Uterus (tissue), 4 donors: Measurements from ENCODE around the gene NPRL2. TPM values are rescaled to one million over a fixed set of nuclear protein-coding genes. Genes with fewer than 3 reads are reported as not detected.
A peak's percentile ranks its signal among the peaks of the same experiment; 100 is the strongest.

ENCODE experiments used
- DNase-seq, 2 donors: peaks; one replicate each; pipeline ENCODE4 v3.0.0-alpha.2; 2019 to 2020
- H3K27ac ChIP-seq, 2 donors: fragments of 200-600 bp; sonication (generic); 1 replicate in 1 of 2; 2 replicates in 1 of 2; pipeline ENCODE4 v1.5.1; 2016 to 2018
- H3K27me3 ChIP-seq, 2 donors: fragments of 200-600 bp; sonication (generic); one replicate each; pipeline ENCODE4 v1.5.1; 2018 to 2019; ENCODE audit warnings: control low read depth in 1 of 2
- H3K36me3 ChIP-seq, 2 donors: fragments of 200-600 bp; sonication (generic); one replicate each; pipeline ENCODE4 v1.5.1; 2019; ENCODE audit warnings: control low read depth in 1 of 2
- H3K4me1 ChIP-seq, 2 donors: fragments of 200-600 bp; sonication (generic); one replicate each; pipeline ENCODE4 v1.5.1; 2018 to 2019; ENCODE audit warnings: control low read depth in 1 of 2
- H3K4me3 ChIP-seq, 2 donors: fragments of 200-600 bp; sonication (generic); 1 replicate in 1 of 2; 2 replicates in 1 of 2; pipeline ENCODE4 v1.5.1; 2018 to 2019; ENCODE audit warnings: mild to moderate bottlenecking in 1 of 2
- H3K9me3 ChIP-seq, 2 donors: fragments of 200-600 bp; sonication (generic); one replicate each; pipeline ENCODE4 v1.5.1; 2019; ENCODE audit warnings: control low read depth in 1 of 2
- CTCF ChIP-seq, 4 experiments: fragments of 200-600 bp in 2 of 4; fragments of 450-650 bp in 2 of 4; sonication (generic) in 2 of 4; IDR thresholded peaks; one replicate each; pipeline ENCODE4 v1.5.1; 2016 to 2019; ENCODE audit warnings: antibody characterized with exemption in 4 of 4, mild to moderate bottlenecking in 2 of 4, moderate library complexity in 1 of 4
- POLR2A ChIP-seq, 2 donors: fragments of 450-650 bp; IDR thresholded peaks; one replicate each; pipeline ENCODE4 v1.6.1; 2016; ENCODE audit warnings: antibody characterized with exemption in 2 of 2, mild to moderate bottlenecking in 1 of 2, moderate library complexity in 1 of 2
- intact Hi-C: fragments of 100-400 bp; cut with DNase I; formaldehyde crosslinking; loops from one replicate; pipeline ENCODE4 v1.15.1; 2023; ENCODE audit warnings: low total_unique reads
- total RNA-seq, 4 donors: library from RNA; depleted of rRNA in 3 of 4; stranded (reverse); fragments of >200 nt in 3 of 4; gene quantifications; one replicate each; pipeline versions ENCODE4 v1.1.0 to v1.2.4, GENCODE V29; 2014 to 2023
- donor health status: DM: yes; HTN: yes; CAD: no.

The NPRL2 gene
- 10 to 100 TPM; 11.8 to 26.2 (median 16.0) TPM for total RNA-seq

- TF ChIP-seq POLR2A (IDR thresholded peaks at IDR 0.05) = peak; percentile 71 to 72
- TF ChIP-seq CTCF (IDR thresholded peaks at IDR 0.05) = peak in 1 of 4 experiments; percentile 18
- no peaks in the 10 kb centered on the region for H3K27me3 ChIP-seq
- H3K27ac ChIP-seq = peak within 1 kb of the TSS; percentile 91 to 92
- H3K4me3 ChIP-seq = peak within 1 kb of the TSS; percentile 68 to 88
- no peaks in the 10 kb centered on the region for H3K36me3 ChIP-seq
- intact Hi-C loops = no loop called here
- no peaks in the 10 kb centered on the region for H3K9me3 ChIP-seq
- DNase-seq = peak; percentile 92 to 96
- peaks cover 0 to 20% of the 10 kb centered on the region in 2 donors for H3K4me1 ChIP-seq
Measured at GRCh38 chr3:50350527-50351322, at the start of gene NPRL2, which contains the start of gene CYB561D2. Gene NPRL2 (minus strand): TSS chr3:50350775. CDS start chr3:50350652, 123 bp downstream. Gene CYB561D2 (plus strand): TSS chr3:50350862. CDS start chr3:50351434, 572 bp downstream.

GRCh38 chr3:50396502-50396901 lies 45.9 kb upstream of the NPRL2 start:
- Histone ChIP-seq H3K4me1 (no peaks in the 10 kb centered on the region), H3K27ac (no peak overlapping the region), H3K4me3 (no peak overlapping the region), H3K9me3 (no peaks in the 10 kb centered on the region), H3K27me3 (no peaks in the 10 kb centered on the region), H3K36me3 (no peaks in the 10 kb centered on the region)
- intact Hi-C loops = no loop called here
- no peak for DNase-seq
- TF ChIP-seq CTCF (IDR thresholded peaks at IDR 0.05) = no peak
- no peak for TF ChIP-seq POLR2A (IDR thresholded peaks at IDR 0.05)

- TF ChIP-seq POLR2A (IDR thresholded peaks at IDR 0.05) = no peak
- no peak for TF ChIP-seq CTCF (IDR thresholded peaks at IDR 0.05)
- no peaks in the 10 kb centered on the region for H3K36me3 ChIP-seq
- no peak overlapping the region for H3K4me3 ChIP-seq
- no peaks in the 10 kb centered on the region for H3K27me3 ChIP-seq
- no peak overlapping the region for H3K27ac ChIP-seq
- H3K9me3 ChIP-seq = no peaks in the 10 kb centered on the region
- no peak for DNase-seq
- no peaks in the 10 kb centered on the region for H3K4me1 ChIP-seq
- intact Hi-C loops = no loop called here
Measured at GRCh38 chr3:50395070-50395860, 44.7 kb upstream of the NPRL2 start.

GRCh38 chr3:50393061-50393460 lies 42.5 kb upstream of the NPRL2 start:
- Histone ChIP-seq H3K36me3 (no peaks in the 10 kb centered on the region), H3K4me1 (no peaks in the 10 kb centered on the region), H3K4me3 (no peak overlapping the region), H3K9me3 (no peaks in the 10 kb centered on the region), H3K27ac (no peak overlapping the region), H3K27me3 (no peaks in the 10 kb centered on the region)
- intact Hi-C loops = no loop called here
- DNase-seq = no peak
- TF ChIP-seq POLR2A (IDR thresholded peaks at IDR 0.05) = no peak
- no peak for TF ChIP-seq CTCF (IDR thresholded peaks at IDR 0.05)
